T-helper 2 cell treated with Interferon-gamma antibody and Interleukin-4, amounts not matched to agents 5 μg/mL and 100 μg/mL, for 36 hours (primary cell): ENCODE measurements around the gene TRHDE.

Experiments used
- DNase-seq: peaks from one replicate; pipeline ENCODE4 v3.0.0; 2021; ENCODE audit warnings: low spot score
- H3K27ac Mint-ChIP-seq: one replicate; pipeline ENCODE4 v1.8.0; 2021; ENCODE audit warnings: mild to moderate bottlenecking, mixed read lengths
- H3K27me3 Mint-ChIP-seq: one replicate; pipeline ENCODE4 v1.8.0; 2021; ENCODE audit warnings: low read depth, mixed read lengths
- H3K36me3 Mint-ChIP-seq: one replicate; pipeline ENCODE4 v1.8.0; 2021; ENCODE audit warnings: low read depth, mixed read lengths
- H3K4me1 Mint-ChIP-seq: one replicate; pipeline ENCODE4 v1.8.0; 2021; ENCODE audit warnings: low read depth, mixed read lengths
- H3K4me3 Mint-ChIP-seq: one replicate; pipeline ENCODE4 v1.8.0; 2022; ENCODE audit warnings: mild to moderate bottlenecking, moderate library complexity, mixed read lengths
- H3K9me3 Mint-ChIP-seq: one replicate; pipeline ENCODE4 v1.8.0; 2021; ENCODE audit warnings: mixed read lengths

Gene TRHDE

GRCh38 chr12:72546106-72546505 lies 273.9 kb downstream of the TRHDE start:
- H3K4me3 Mint-ChIP-seq: no peak overlapping the region
- H3K9me3 Mint-ChIP-seq: no peaks in the 10 kb centered on the region
- H3K36me3 Mint-ChIP-seq: no peaks in the 10 kb centered on the region
- no peaks in the 10 kb centered on the region for H3K27me3 Mint-ChIP-seq
- no peak overlapping the region for H3K27ac Mint-ChIP-seq
- DNase-seq: no peak
- H3K4me1 Mint-ChIP-seq: no peaks in the 10 kb centered on the region

- Mint-ChIP-seq H3K27me3 (no peaks in the 10 kb centered on the region), H3K4me1 (no peaks in the 10 kb centered on the region), H3K9me3 (no peaks in the 10 kb centered on the region), H3K27ac (no peak overlapping the region), H3K4me3 (no peak overlapping the region), H3K36me3 (no peaks in the 10 kb centered on the region)
- no peak for DNase-seq
Measured at GRCh38 chr12:72547573-72547972, 275.4 kb downstream of the TRHDE start.

- no peak overlapping the region for H3K27ac Mint-ChIP-seq
- DNase-seq: no peak
- no peaks in the 10 kb centered on the region for H3K9me3 Mint-ChIP-seq
- H3K4me1 Mint-ChIP-seq: no peaks in the 10 kb centered on the region
- no peaks in the 10 kb centered on the region for H3K36me3 Mint-ChIP-seq
- no peaks in the 10 kb centered on the region for H3K27me3 Mint-ChIP-seq
- no peak overlapping the region for H3K4me3 Mint-ChIP-seq
Measured at GRCh38 chr12:72549184-72549583, 277.0 kb downstream of the TRHDE start.

GRCh38 chr12:72560003-72560769 lies 288.0 kb downstream of the TRHDE start:
- DNase-seq: no peak
- Mint-ChIP-seq H3K36me3 (no peaks in the 10 kb centered on the region), H3K4me1 (no peaks in the 10 kb centered on the region), H3K27ac (no peak overlapping the region), H3K4me3 (no peak overlapping the region), H3K9me3 (no peaks in the 10 kb centered on the region), H3K27me3 (no peaks in the 10 kb centered on the region)

- H3K27me3 Mint-ChIP-seq: no peaks in the 10 kb centered on the region
- no peak for DNase-seq
- H3K9me3 Mint-ChIP-seq: no peaks in the 10 kb centered on the region
- H3K4me1 Mint-ChIP-seq: no peaks in the 10 kb centered on the region
- H3K36me3 Mint-ChIP-seq: no peaks in the 10 kb centered on the region
- H3K4me3 Mint-ChIP-seq: no peak overlapping the region
- H3K27ac Mint-ChIP-seq: no peak overlapping the region
Measured at GRCh38 chr12:72570601-72571000, 298.4 kb downstream of the TRHDE start.

- H3K9me3 Mint-ChIP-seq: no peaks in the 10 kb centered on the region
- DNase-seq: no peak
- H3K27me3 Mint-ChIP-seq: no peaks in the 10 kb centered on the region
- H3K4me1 Mint-ChIP-seq: no peaks in the 10 kb centered on the region
- no peaks in the 10 kb centered on the region for H3K36me3 Mint-ChIP-seq
- H3K27ac Mint-ChIP-seq: no peak overlapping the region
- H3K4me3 Mint-ChIP-seq: no peak overlapping the region
Measured at GRCh38 chr12:72574138-72574537, 302.0 kb downstream of the TRHDE start.

- Mint-ChIP-seq H3K4me3 (no peak overlapping the region), H3K9me3 (peaks cover 5% of the 10 kb centered on the region), H3K4me1 (no peaks in the 10 kb centered on the region), H3K36me3 (no peaks in the 10 kb centered on the region), H3K27me3 (no peaks in the 10 kb centered on the region), H3K27ac (no peak overlapping the region)
- DNase-seq: no peak
Measured at GRCh38 chr12:72578327-72578726, 306.2 kb downstream of the TRHDE start.

GRCh38 chr12:72586456-72586855 lies 314.3 kb downstream of the TRHDE start:
- no peak overlapping the region for H3K27ac Mint-ChIP-seq
- no peaks in the 10 kb centered on the region for H3K36me3 Mint-ChIP-seq
- no peak for DNase-seq
- peaks cover 26% of the 10 kb centered on the region for H3K9me3 Mint-ChIP-seq
- no peaks in the 10 kb centered on the region for H3K4me1 Mint-ChIP-seq
- no peaks in the 10 kb centered on the region for H3K27me3 Mint-ChIP-seq
- no peak overlapping the region for H3K4me3 Mint-ChIP-seq

- H3K27ac Mint-ChIP-seq: no peak overlapping the region
- H3K36me3 Mint-ChIP-seq: no peaks in the 10 kb centered on the region
- no peak overlapping the region for H3K4me3 Mint-ChIP-seq
- DNase-seq: no peak
- no peaks in the 10 kb centered on the region for H3K27me3 Mint-ChIP-seq
- H3K9me3 Mint-ChIP-seq: peaks cover 24% of the 10 kb centered on the region
- H3K4me1 Mint-ChIP-seq: no peaks in the 10 kb centered on the region
Measured at GRCh38 chr12:72602581-72602980, 330.4 kb downstream of the TRHDE start.

- Mint-ChIP-seq H3K27ac (no peak overlapping the region), H3K4me1 (no peaks in the 10 kb centered on the region)
Measured at GRCh38 chr12:72605975-72606374, 333.8 kb downstream of the TRHDE start.

GRCh38 chr12:72610342-72610741 lies 338.2 kb downstream of the TRHDE start:
- Mint-ChIP-seq H3K4me1 (no peaks in the 10 kb centered on the region), H3K36me3 (no peaks in the 10 kb centered on the region), H3K27me3 (no peaks in the 10 kb centered on the region), H3K27ac (no peak overlapping the region), H3K4me3 (no peak overlapping the region), H3K9me3 (peaks cover 12% of the 10 kb centered on the region)
- DNase-seq: no peak

More at GRCh38 chr12:72605975-72606374, 333.8 kb downstream of the TRHDE start:
- no peak overlapping the region for H3K4me3 Mint-ChIP-seq
- H3K36me3 Mint-ChIP-seq: no peaks in the 10 kb centered on the region
- no peaks in the 10 kb centered on the region for H3K27me3 Mint-ChIP-seq
- DNase-seq: no peak
- peaks cover 21% of the 10 kb centered on the region for H3K9me3 Mint-ChIP-seq

GRCh38 chr12:72610854-72611358 lies 338.7 kb downstream of the TRHDE start:
- Mint-ChIP-seq H3K36me3 (no peaks in the 10 kb centered on the region), H3K4me3 (no peak overlapping the region), H3K4me1 (no peaks in the 10 kb centered on the region), H3K9me3 (peaks cover 12% of the 10 kb centered on the region), H3K27ac (no peak overlapping the region), H3K27me3 (no peaks in the 10 kb centered on the region)
- no peak for DNase-seq

- DNase-seq: no peak
- Mint-ChIP-seq H3K9me3 (peaks cover 12% of the 10 kb centered on the region), H3K27me3 (no peaks in the 10 kb centered on the region), H3K27ac (no peak overlapping the region), H3K4me1 (no peaks in the 10 kb centered on the region), H3K4me3 (no peak overlapping the region), H3K36me3 (no peaks in the 10 kb centered on the region)
Measured at GRCh38 chr12:72612171-72612570, 340.0 kb downstream of the TRHDE start.

GRCh38 chr12:72618764-72619163 lies 346.6 kb downstream of the TRHDE start:
- Mint-ChIP-seq H3K4me1 (no peaks in the 10 kb centered on the region), H3K9me3 (peaks cover 3% of the 10 kb centered on the region), H3K36me3 (no peaks in the 10 kb centered on the region), H3K27me3 (no peaks in the 10 kb centered on the region), H3K4me3 (no peak overlapping the region), H3K27ac (no peak overlapping the region)
- DNase-seq: no peak

GRCh38 chr12:72622556-72622955 lies 350.4 kb downstream of the TRHDE start:
- H3K27ac Mint-ChIP-seq: no peak overlapping the region
- no peaks in the 10 kb centered on the region for H3K4me1 Mint-ChIP-seq
- no peaks in the 10 kb centered on the region for H3K36me3 Mint-ChIP-seq
- H3K9me3 Mint-ChIP-seq: peaks cover 3% of the 10 kb centered on the region
- no peak overlapping the region for H3K4me3 Mint-ChIP-seq
- no peak for DNase-seq
- no peaks in the 10 kb centered on the region for H3K27me3 Mint-ChIP-seq
